SK-N-SH (cell line): ENCODE results near the gene PPP5C.
"Not testable (repeated sequence)": the region's sequence is repeated elsewhere in the genome, so short reads cannot be mapped to it uniquely, and the experiment has no call there.

Experiments
- CTCF ChIP-seq: fragments of 200-600 bp; sonication (generic); IDR thresholded peaks from 2 replicates; pipeline ENCODE4 v1.6.1; 2017; ENCODE audit warnings: antibody characterized with exemption, mild to moderate bottlenecking, moderate library complexity
- GABPA ChIP-seq: IDR thresholded peaks from 2 replicates; pipeline ENCODE4 v1.4.0; 2012; ENCODE audit warnings: low read depth, mild to moderate bottlenecking

- not testable (repeated sequence) for TF ChIP-seq CTCF, GABPA
Observed at GRCh38 chr19:46323227-46323626, 23.7 kb upstream of the PPP5C start.
